Muscle of back (tissue), 11 donors: Measurements from ENCODE around the gene POLR2L. TPM values are rescaled to one million over a fixed set of nuclear protein-coding genes. Genes with fewer than 3 reads are reported as not detected.

Source experiments
- DNase-seq, 3 donors: peaks; one replicate each; pipeline versions ENCODE4 v3.0.0 to v3.0.0-alpha.2; 2013
- polyA plus RNA-seq, 10 donors: library from polyadenylated mRNA; unstranded; fragments of 120-200 nt; gene quantifications; one replicate each; pipeline ENCODE4 v1.2.1, GENCODE V29; 2013; ENCODE audit not compliant: insufficient read length in 10 of 10

Gene POLR2L
- polyA plus RNA-seq, 10 donors, result 69.6 to 159 (median 104) TPM

- DNase-seq, result no peak
Measured at GRCh38 chr11:827897-828192, 14.5 kb downstream of the POLR2L start, which contains the start of gene CRACR2B. CRACR2B (plus strand) TSS chr11:827919; CDS start chr11:828608, 689 bp downstream.

- peak in 1 of 3 donors; percentile 53 for DNase-seq
Measured at GRCh38 chr11:827146-827896, 15.0 kb downstream of the POLR2L start.

- DNase-seq, result no peak
Measured at GRCh38 chr11:826836-827145, 15.5 kb downstream of the POLR2L start.

DNA sequence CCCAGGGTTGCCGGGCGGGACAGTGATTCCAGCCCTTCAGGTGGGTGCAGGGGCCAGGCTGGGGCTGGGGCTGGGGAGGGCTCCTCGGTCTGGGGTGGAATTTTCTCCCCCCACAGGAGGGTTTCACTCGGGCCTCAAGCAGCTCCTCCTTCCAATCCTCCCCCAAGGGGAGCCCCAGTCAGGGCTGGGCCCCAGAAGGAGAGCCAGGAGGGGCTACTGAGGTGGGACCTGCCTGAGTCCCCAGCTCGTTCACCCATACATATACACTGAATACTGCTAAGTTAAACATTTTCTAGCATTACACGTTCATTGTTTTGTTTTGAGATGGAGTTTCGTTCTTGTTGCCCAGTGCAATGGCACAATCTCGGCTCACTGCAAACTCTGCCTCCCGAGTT, 16.1 kb downstream of the POLR2L start:
- DNase-seq, result no peak

DNA sequence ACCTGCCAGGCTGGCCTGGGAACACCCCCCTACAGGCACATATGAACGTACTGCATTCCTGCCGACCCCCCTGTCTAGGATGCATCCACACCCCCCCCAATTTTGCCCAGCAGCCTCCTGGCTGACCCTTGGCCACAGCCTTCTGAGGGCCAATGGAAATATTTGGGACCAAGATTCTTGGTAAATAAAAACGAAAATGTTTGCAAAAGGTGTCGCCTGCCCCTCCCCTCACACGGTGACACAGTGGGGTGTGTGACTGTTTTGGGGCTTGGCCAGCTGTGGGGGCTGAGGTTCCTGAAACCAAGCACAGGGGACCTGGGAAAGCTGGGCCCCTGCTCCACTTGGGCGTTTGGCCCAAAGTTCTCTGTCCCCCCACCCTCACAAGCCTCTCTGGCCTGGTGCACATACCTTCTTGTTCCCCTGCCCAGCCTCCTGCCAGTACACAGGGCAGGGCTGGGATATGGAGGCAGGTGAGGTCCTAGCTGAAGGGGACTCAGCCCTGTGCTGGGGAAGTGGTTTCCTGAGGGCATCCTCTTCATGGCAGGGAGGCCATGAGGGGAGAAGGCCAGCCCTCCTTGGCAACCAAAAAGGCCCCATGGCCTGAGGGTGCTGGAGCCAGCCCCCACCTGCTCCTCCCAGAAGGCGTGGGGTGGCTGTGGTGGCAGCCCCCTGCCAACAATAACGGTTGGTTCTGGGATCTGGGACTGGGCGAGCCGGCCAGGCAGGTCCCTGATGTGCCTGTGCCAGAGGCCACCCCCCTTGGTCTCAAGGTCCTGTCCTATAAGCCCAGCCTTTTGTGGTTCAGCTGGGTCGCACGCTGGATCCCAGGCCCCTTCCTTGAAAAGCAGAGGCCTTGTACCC, 16.7 kb downstream of the POLR2L start:
- no peak for DNase-seq

GRCh38 chr11:824942-825341, 17.4 kb downstream of the POLR2L start:
- DNase-seq, result no peak

DNA sequence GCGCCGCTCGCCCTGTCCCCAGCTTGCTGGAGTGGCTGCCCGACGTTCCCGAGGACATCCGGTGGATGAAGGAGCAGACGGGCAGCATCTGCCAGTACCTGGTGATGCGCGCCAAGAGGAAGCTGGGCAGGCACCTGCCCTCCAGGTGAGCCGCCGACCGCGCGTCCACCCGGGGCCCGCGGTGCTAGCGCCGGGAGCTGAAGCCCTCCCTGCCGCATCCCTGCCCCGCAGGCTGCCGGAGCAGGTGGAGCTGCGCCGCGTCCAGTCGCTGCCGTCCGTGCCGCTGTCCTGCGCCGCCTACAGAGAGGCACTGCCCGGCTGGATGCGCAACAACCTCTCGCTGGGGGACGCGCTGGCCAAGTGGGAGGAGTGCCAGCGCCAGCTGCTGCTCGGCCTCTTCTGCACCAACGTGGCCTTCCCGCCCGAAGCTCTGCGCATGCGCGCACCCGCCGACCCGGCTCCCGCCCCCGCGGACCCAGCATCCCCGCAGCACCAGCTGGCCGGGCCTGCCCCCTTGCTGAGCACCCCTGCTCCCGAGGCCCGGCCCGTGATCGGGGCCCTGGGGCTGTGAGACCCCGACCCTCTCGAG, 17.9 kb downstream of the POLR2L start:
- peak in 2 of 3 donors; percentile 72 to 80 for DNase-seq

GRCh38 chr11:823441-824291, 18.7 kb downstream of the POLR2L start:
- DNase-seq, result no peak

- DNase-seq, result no peak
Measured at GRCh38 chr11:821512-822371, 20.6 kb downstream of the POLR2L start.

- no peak for DNase-seq
Measured at GRCh38 chr11:820655-821511, 21.4 kb downstream of the POLR2L start.

- DNase-seq, result peak in 1 of 3 donors; percentile 83
Measured at GRCh38 chr11:819943-820649, 22.2 kb downstream of the POLR2L start.

GRCh38 chr11:819129-819931, 23.0 kb downstream of the POLR2L start:
- DNase-seq, result peak; percentile 83 to 94 (median 90)

DNA sequence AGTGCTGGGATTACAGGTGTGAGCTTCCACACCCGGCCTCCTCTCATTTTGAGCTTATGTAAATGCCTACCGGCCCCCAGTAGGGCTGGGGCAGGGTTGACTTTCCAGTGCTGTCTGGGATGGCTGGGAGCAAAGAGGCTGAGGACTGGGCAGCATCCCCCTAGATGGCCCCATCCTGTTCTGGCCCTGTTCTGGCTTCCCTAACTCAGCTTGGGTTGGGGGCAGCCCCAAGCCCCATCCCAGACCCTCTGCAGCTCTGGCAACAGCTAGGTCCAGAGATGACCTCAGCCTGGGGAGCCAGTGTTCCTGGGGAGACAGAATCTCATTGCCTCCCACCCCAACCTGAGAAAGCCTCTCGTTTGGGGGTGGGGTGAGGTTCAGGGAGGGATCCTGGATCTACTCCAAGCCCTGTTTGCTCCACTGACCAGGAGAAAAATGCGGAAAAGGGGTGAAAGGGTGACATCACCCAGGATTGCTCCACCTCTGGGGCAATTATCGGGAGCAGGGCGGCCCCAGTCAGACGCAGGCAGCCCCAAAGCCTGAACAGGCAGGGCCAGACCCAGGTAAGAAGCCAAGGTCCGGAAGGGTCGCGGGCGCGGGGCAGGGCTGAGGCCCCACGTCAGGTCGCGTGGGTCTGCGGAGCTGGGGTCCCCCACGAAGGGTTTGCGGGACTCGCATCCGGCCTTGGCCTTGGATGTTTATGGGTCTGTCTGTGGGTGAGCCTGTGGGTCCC, 23.8 kb downstream of the POLR2L start, which contains the start of gene PNPLA2:
PNPLA2 (plus strand) TSS at position 519 of the 733 bp plus-strand sequence. CDS start 805 bp downstream, outside the sequence.
- DNase-seq, result peak in 1 of 3 donors; percentile 55

DNA sequence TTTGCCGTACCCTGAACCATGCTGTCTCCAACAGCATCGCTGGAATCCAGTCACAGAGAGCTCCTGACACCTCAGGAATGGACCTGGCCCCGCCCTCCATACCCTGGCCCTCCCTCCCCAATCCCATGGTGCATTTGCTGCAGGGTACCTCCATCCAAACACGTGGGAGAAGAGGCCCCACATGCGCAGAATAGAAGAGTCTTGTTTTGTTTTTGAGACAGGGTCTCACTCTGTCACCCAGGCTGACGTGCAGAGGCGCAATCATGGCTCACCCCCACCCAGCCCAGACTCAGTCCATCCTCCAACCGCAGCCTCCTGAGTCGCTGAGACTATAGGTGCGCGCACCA, 25.9 kb downstream of the POLR2L start:
- DNase-seq, result no peak

GRCh38 chr11:815675-816432, 26.5 kb downstream of the POLR2L start:
- no peak for DNase-seq

GRCh38 chr11:813456-814096, 28.8 kb downstream of the POLR2L start:
- DNase-seq, result no peak
